ENCODE data around the gene GRID1. TPM values are rescaled to one million over a fixed set of nuclear protein-coding genes. Genes with fewer than 3 reads are reported as not detected.

The GRID1 gene
- polyA plus RNA-seq, 3 donors: 1.6 to 2.2 (median 1.7) TPM

GRCh38 chr10:86230557-86231180 lies 135.9 kb downstream of the GRID1 start:
- no peak for DNase-seq

- no peak for DNase-seq
These were observed 136.6 kb downstream of the GRID1 start for GRCh38 chr10:86229811-86230556.

- no peak for DNase-seq
These were observed 137.2 kb downstream of the GRID1 start for GRCh38 chr10:86229376-86229775.

GRCh38 chr10:86227501-86228258 lies 138.9 kb downstream of the GRID1 start:
- no peak for DNase-seq

- DNase-seq: no peak
These were observed 139.8 kb downstream of the GRID1 start for GRCh38 chr10:86226781-86227201.

GRCh38 chr10:86226016-86226415 lies 140.6 kb downstream of the GRID1 start:
- no peak for DNase-seq

DNA sequence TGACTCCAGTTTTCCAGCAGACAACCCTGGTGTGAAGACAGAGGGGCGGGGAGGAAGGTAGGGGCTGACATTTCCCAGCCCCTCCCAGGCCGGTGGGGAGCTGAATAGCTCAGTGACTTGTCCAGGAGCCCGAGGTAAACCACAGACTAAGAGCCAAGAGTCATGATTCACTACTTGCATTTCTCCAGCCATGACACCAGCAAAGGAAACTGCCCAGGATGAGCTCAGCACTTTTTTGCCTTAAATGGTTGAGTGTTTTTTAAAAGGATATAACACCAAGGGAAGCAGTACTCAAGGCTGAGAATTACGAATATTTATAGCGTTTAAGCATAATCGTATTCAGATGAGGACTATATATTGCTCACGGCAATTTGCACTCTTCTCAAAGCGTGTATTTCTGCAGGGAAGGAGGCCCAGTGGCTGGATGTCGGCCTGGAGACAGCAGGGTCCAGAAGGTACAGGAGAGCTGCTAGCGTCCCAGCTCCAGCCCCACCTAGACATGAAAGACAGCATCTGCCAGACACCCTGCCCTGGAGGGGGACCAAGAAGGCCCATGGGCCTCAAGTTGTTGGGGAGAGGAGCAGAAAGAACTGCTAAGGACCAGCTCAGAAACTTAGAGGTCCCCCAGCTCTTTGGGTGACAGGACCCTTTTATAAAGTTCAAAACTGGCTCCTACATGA lies 141.4 kb downstream of the GRID1 start:
- no peak for DNase-seq

GRCh38 chr10:86224354-86225102 lies 142.1 kb downstream of the GRID1 start:
- DNase-seq: no peak

DNA sequence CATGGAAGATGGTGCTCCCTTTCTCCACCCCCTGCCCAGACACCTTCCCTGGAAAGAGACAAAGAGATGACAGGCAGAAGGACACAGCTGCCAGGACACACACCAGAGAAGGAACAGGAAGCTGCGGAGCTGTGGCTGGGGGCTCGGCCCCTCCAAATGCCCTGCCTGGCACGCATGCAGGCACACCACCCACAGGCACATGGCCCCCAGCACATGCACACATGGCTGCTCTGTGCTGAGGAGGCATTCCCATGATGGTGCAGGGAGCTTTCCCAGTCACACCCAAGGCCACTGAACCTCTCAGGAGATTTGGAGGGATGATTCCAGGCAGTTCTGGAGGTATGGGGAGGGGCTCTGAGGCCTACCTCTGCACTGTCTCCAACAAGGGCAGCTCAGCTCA lies 143.3 kb downstream of the GRID1 start:
- no peak for DNase-seq

- no peak for DNase-seq
These were observed 143.9 kb downstream of the GRID1 start for GRCh38 chr10:86222687-86223086.

DNA sequence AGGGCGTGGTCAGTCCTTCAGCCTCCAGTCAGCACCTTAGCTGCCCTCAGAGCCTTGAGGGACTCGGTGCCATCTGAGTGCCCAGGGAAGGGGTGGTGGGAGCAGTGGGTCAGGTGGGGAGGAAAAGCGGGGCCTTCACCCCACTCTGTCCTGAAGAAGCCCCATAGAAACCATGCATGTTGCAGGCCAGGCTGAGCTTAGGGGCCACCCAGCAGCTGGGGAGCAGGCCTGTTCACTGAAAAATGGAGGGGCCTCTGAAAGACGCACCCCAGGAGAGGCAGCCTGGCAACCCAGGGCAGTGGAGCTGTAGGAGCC lies 144.3 kb downstream of the GRID1 start:
- no peak for DNase-seq

DNA sequence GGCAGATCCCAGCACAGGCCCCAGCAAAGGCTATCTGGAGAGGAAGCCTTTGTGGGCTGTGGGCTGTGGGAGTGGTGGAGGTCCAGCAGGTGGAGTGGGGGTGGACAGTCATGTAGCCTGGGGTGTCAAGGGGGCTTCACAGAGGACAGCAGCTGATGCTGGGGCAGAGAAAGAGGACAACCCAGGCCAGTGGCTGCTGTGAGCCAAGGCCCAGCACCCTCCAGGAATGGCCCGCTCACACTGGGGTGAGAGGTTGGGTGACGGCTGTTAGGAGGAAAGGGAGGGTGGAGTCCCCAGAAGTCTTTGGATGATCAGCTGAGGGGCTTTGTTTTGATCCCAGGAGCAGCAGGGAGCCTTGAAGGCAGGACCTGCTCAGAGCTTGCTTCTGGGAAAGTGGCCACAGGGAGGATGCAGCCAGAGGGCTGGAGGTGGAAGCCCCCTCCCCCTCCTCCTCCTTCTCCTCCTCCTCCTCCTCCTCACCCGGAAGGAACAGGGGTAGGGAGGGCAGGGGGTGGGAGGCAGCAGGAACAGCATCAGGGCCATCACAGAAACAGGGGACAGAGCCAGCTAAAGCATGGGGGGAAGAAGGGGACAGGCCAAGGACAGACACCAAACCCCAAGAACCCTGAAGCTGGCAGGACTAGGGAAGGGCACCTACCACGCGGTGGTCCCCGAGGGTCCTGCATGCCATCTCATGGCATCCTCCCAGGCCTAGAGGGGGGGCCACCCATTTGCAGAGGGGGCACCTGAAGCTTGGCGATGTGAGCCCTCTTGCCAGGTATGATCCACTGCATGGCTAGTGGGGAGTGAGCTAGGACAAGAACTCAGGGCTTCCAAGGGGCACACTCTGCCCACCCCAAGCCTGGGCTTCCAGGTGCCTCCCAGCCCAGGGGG lies 144.9 kb downstream of the GRID1 start:
- no peak for DNase-seq

DNA sequence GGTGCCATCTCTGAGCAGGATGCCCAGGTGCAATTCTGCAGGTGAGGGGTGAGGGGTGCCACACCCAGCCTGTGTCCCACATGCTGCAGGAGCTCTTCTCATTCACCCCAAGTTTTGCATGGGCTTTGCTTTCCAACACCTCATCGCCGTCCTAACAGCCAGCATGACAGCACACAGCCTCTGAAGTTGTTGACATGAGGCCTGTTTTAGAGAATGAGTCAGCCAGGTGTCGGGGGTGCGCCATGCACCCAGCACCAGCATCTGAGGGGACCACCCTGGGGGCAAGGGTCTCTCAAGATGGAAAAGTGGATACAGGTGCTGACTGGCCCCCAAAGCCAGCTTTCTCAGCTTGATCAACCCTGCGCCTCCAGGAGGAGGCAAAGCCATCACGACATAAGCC lies 146.0 kb downstream of the GRID1 start:
- DNase-seq: no peak

DNA sequence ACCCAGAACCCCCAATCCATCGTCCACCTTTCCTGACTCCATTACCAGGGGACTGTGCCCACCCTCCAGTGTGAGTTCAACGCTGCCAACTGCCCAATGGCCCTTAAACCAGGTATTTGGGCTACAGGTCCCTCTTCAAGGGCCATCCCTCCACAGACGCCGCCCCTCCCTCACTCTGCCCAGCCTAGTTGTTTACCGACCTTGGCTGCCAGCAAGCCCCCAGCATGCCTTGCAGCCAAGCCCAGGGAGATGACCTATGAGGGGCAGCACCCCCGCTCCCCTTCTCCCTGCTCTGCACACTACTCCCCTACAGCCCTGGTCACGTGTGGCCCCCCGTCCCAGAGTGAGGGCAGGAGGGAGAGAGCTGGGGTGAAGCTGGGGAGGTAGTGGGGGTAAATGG lies 147.3 kb downstream of the GRID1 start:
- no peak for DNase-seq

DNA sequence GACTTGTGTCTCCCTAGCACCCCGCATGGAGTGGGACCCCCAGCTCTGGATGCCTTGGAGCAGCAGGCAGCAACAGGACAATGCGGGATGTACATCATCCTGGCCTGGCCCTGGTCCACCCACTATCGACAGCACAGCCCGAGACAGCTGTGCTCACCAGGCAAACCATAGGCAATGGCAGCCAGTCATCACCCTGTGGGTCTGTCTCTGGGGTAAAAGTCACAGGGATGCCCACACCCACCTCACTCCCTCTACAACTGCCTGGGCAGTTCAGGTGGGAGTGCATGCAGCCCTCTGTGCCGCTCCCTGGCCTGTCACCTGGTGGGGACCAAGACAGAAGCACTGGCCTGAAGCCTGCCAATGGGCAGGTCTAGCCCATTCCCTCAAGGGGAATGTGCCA lies 147.8 kb downstream of the GRID1 start:
- DNase-seq: no peak

- DNase-seq: no peak
These were observed 148.4 kb downstream of the GRID1 start for GRCh38 chr10:86218160-86218559.

GRCh38 chr10:86217371-86218080 lies 149.1 kb downstream of the GRID1 start:
- no peak for DNase-seq

DNA sequence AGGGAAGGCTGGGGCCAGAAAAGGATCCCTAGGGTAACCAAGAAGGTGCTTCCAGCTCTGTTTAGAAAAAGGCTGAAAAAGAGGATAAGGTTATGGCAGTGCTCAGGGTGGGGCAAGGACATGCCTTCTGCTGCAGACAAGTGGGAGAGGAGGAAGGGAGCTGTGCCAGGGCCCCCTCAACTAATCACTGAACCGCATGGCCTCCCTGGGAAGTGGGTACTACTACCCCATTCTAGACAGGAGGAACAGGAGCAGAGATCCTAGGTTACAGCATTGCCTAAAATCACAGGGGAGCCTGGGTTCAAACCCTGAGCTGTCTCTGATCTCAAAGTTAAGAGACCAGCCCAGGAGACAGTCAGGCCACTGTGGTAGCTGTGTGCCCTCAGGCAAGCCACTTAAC lies 149.7 kb downstream of the GRID1 start:
- DNase-seq: no peak

GRCh38 chr10:86215712-86216111 lies 150.9 kb downstream of the GRID1 start:
- no peak for DNase-seq

GRCh38 chr10:86215046-86215445 lies 151.5 kb downstream of the GRID1 start:
- no peak for DNase-seq

Measured in renal pelvis (tissue), 4 donors.